HG03378 (cell line): ENCODE results near the gene VSIG8.

ENCODE experiments used
- ATAC-seq: cut with Tn5 transposase; IDR thresholded peaks from one replicate; pipeline ENCODE4 v1.9.1; 2021; ENCODE audit warnings: mild to moderate bottlenecking, moderate library complexity; ENCODE audit not compliant: unreplicated experiment

The VSIG8 gene

GRCh38 chr1:159859767-159860322 is 2.6 kb downstream of the VSIG8 start:
- ATAC-seq = no peak

- no peak for ATAC-seq
Measured at GRCh38 chr1:159857889-159858288, 4.6 kb downstream of the VSIG8 start.

- ATAC-seq = no peak
Measured at GRCh38 chr1:159856576-159856975, 5.9 kb downstream of the VSIG8 start.

GRCh38 chr1:159855709-159856108 is 6.7 kb downstream of the VSIG8 start:
- ATAC-seq = no peak

GRCh38 chr1:159854693-159855192 is 7.7 kb downstream of the VSIG8 start:
- ATAC-seq = peak; percentile 70

- peak; percentile 24 for ATAC-seq
Measured at GRCh38 chr1:159854116-159854692, 8.3 kb downstream of the VSIG8 start.

GRCh38 chr1:159853417-159854115 is 8.9 kb downstream of the VSIG8 start:
- ATAC-seq = no peak

- ATAC-seq = no peak
Measured at GRCh38 chr1:159851407-159851806, 11.1 kb downstream of the VSIG8 start.

GRCh38 chr1:159849626-159850366 is 12.7 kb downstream of the VSIG8 start:
- ATAC-seq = no peak

GRCh38 chr1:159848326-159848725 is 14.1 kb downstream of the VSIG8 start:
- ATAC-seq = no peak

- no peak for ATAC-seq
Measured at GRCh38 chr1:159847231-159847630, 15.2 kb downstream of the VSIG8 start.

GRCh38 chr1:159845751-159846629 is 16.5 kb downstream of the VSIG8 start:
- no peak for ATAC-seq

- no peak for ATAC-seq
Measured at GRCh38 chr1:159843459-159843858, 19.0 kb downstream of the VSIG8 start.

GRCh38 chr1:159841749-159842148 is 20.7 kb downstream of the VSIG8 start:
- ATAC-seq = no peak

- ATAC-seq = peak; percentile 57
Measured at GRCh38 chr1:159839116-159839849, 23.2 kb downstream of the VSIG8 start.

GRCh38 chr1:159838715-159839114 is 23.7 kb downstream of the VSIG8 start:
- ATAC-seq = peak; percentile 64

GRCh38 chr1:159835862-159836525 is 26.5 kb downstream of the VSIG8 start:
- no peak for ATAC-seq

GRCh38 chr1:159835356-159835755 is 27.1 kb downstream of the VSIG8 start:
- no peak for ATAC-seq

- ATAC-seq = no peak
Measured at GRCh38 chr1:159832309-159832708, 30.1 kb downstream of the VSIG8 start.
